Heart right ventricle (tissue), 16 donors: ENCODE data around the gene CRTAP. TPM values are rescaled to one million over a fixed set of nuclear protein-coding genes. Genes with fewer than 3 reads are reported as not detected.

Source experiments
- ATAC-seq, 8 donors: fragments of 200-7000 bp; cut with Tn5 transposase; one replicate each; pipeline ENCODE4 v1.9.1; 2020; ENCODE audit warnings: mild to moderate bottlenecking in 8 of 8, moderate library complexity in 8 of 8, moderate number of reproducible peaks in 1 of 8
- DNase-seq, 2 donors: peaks; one replicate each; pipeline ENCODE4 v3.0.0-alpha.2; 2020
- H3K27ac ChIP-seq, 10 donors: fragments of 200-600 bp; sonication (generic) in 2 of 10; one replicate each; pipeline versions ENCODE4 v1.5.0 to v1.8.0; 2020 to 2022; ENCODE audit warnings: mild to moderate bottlenecking in 3 of 10
- H3K27me3 ChIP-seq, 7 donors: fragments of 200-600 bp; one replicate each; pipeline ENCODE4 v1.8.0; 2021 to 2022; ENCODE audit warnings: mild to moderate bottlenecking in 2 of 7
- H3K36me3 ChIP-seq, 9 donors: fragments of 200-600 bp; sonication (generic) in 1 of 9; one replicate each; pipeline versions ENCODE4 v1.5.0 to v1.8.0; 2020 to 2022; ENCODE audit warnings: mild to moderate bottlenecking in 2 of 9
- H3K4me1 ChIP-seq, 9 donors: fragments of 200-600 bp; sonication (generic) in 1 of 9; one replicate each; pipeline versions ENCODE4 v1.5.0 to v1.8.0; 2020 to 2022; ENCODE audit warnings: mild to moderate bottlenecking in 4 of 9
- H3K4me3 ChIP-seq, 10 donors: fragments of 200-600 bp; sonication (generic) in 2 of 10; one replicate each; pipeline versions ENCODE4 v1.5.0 to v1.8.0; 2020 to 2022; ENCODE audit warnings: mild to moderate bottlenecking in 7 of 10, moderate library complexity in 2 of 10
- H3K9me3 ChIP-seq, 11 donors: fragments of 200-600 bp in 10 of 11; sonication (generic) in 2 of 11; one replicate each; pipeline versions ENCODE4 v1.5.0 to v1.8.0; 2013 to 2022; ENCODE audit warnings: mild to moderate bottlenecking in 2 of 11, control low read depth in 1 of 11, moderate library complexity in 1 of 11
- CTCF ChIP-seq, 9 donors: fragments of 200-600 bp; sonication (generic) in 2 of 9; IDR thresholded peaks; one replicate each; pipeline versions ENCODE4 v1.5.0 to v1.8.0; 2021 to 2022; ENCODE audit warnings: antibody characterized with exemption in 9 of 9, mild to moderate bottlenecking in 5 of 9, moderate library complexity in 1 of 9
- WGBS, 2 donors: extraction: QIAGEN DNeasy Blood & Tissue Kit; methylation state at CpG; one replicate each; pipeline ENCODE4 v1.1.7; 2013; ENCODE audit warnings: inconsistent platforms in 1 of 2; 5-methylcytosine and 5-hydroxymethylcytosine counted together
- intact Hi-C, 10 donors: fragments of 100-400 bp; cut with DNase I; formaldehyde crosslinking; loops; one replicate each; pipeline versions ENCODE4 v1.11.1 to v1.14.2; 2022
- polyA plus RNA-seq, 2 donors: library from polyadenylated mRNA; stranded (reverse); fragments of 200-250 nt; gene quantifications; one replicate each; pipeline ENCODE4 v1.2.3, GENCODE V29; 2013
- total RNA-seq, 10 donors: library from RNA; stranded (reverse); fragmentation: NEBNext Ultra II Directional in 3 of 10; extraction: Animal tissue kit (Norgen Biotek cat#: 25700) in 3 of 10; gene quantifications; one replicate each; pipeline versions ENCODE4 v1.2.1 to v1.2.4, GENCODE V29; 2021 to 2023
- donor health status: Arrhythmogenic right ventricular cardiomyopathy.
- donor health status: ischemic (EF 13 %, LVEDD 7.1; RV severe dilation, severe dysfunction).
- donor health status: healthy with polysubstance abuse.
- donor health status: DM: no; HTN: yes; CAD: no.
- donor health status: DM: no; HTN: no; CAD: no.
- donor health status: ischemic (EF 25% LVEDD 6.9; RV normal size, moderate dysfunction).
- donor health status: ischemic (EF 25% LVEDD 5.7; RV mildly dilated, moderate dysfunction).
- donor health status: healthy.
- donor health status: DM: yes; HTN: yes; CAD: no.
- donor health status: Ischemic cardiomyopathy.
- donor health status: ischemic (EF 35%, LVEDD 5.7; RV mildly dilated, moderate dysfunction).
- donor health status: nonischemic (EF 11% LVEDD 7.7; RV severe dilation, severe dysfunction).
- donor health status: DM: yes; HTN: yes; CAD: no.
- donor health status: PGD.
- donor health status: ischemic (EF 29% LVEDD 5.4; RV normal size, mild dysfunction).
- donor health status: nonischemic (EF 23%, LVEDD 6.1; RV moderate dilation, normal function).

The CRTAP gene
- total and polyA plus RNA-seq, 12 donors: 17.5 to 120 (median 87.2) TPM

DNA sequence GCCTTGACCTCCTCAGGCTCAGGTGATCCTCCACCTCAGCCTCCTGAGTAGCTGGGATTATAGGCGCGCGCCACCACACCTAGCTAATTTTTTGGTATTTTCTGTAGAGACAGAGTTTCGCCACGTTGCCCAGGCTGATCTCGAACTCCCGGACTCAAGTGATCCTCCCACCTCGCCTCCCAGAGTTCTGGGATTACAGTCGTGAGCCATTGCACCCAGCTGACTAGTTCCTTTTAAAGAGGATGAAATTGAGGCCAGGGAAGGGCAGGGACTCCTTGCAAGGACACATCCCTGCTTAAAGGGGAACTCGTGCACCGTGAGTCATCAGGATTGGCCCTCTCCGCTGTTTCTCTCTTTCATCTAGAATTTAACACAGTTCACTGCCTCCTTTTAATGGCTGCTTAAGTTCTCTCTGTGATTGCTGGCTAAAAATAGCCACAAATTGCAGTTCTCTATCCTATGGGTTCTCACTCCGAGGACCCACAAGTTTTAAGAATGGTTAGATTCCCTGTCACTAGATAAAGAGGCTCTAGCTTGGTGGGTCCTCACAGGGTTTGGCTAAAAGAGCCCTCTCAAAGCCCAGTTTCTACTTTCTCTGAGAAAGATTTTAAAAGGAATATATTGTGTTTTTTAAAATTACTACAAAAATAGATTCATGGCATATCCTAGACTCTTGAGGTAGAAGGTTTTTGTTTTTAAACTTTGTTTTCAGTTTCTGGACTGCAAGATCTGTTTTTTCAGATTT is 1.4 kb downstream of the CRTAP start:
- 50 to 51% methylated on average over 13 of the region's 13 CpGs for WGBS, 2 donors
- DNase-seq (peak; percentile 24 to 73), ATAC-seq (peak; percentile 32 to 83 (median 70))
- TF ChIP-seq CTCF (IDR thresholded peaks at IDR 0.05): no peak
- H3K27me3 ChIP-seq: no peaks in the 10 kb centered on the region
- peaks cover 0 to 61% (median 14%) of the 10 kb centered on the region in 9 donors for H3K4me1 ChIP-seq
- H3K36me3 ChIP-seq: peaks cover 0 to 15% (median 0%) of the 10 kb centered on the region in 9 donors
- H3K4me3 ChIP-seq: peak overlapping the region in 9 of 10 donors; percentile 68 to 93 (median 85)
- H3K9me3 ChIP-seq: no peaks in the 10 kb centered on the region
- H3K27ac ChIP-seq: peak overlapping the region; percentile 87 to 98 (median 96)
- intact Hi-C loops: loop anchor here in 3 of 10 donors (2.0 to 10.0 kb wide), 3 partner anchors 18 to 680 kb away; partner anchors contain the start of genes GLB1 (in 1 of the 3), PDCD6IP (in 1 of the 3), TMPPE (in 1 of the 3) and UBP1 (in 1 of the 3)

- intact Hi-C loops: loop anchor here in 2 of 10 donors (10.0 kb wide), 2 partner anchors 327 to 677 kb away; partner anchors contain the start of genes PDCD6IP (in 1 of the 2) and UBP1 (in 1 of the 2)
These were observed 3.6 kb downstream of the CRTAP start for GRCh38 chr3:33117461-33117860.

GRCh38 chr3:33119891-33120290 is 6.1 kb downstream of the CRTAP start:
- TF ChIP-seq CTCF (IDR thresholded peaks at IDR 0.05): no peak
- intact Hi-C loops: loop anchor here in 2 of 10 donors (2.0 to 10.0 kb wide), 3 partner anchors 47 to 675 kb away; partner anchors contain the start of genes PDCD6IP (in 1 of the 2) and UBP1 (in 1 of the 2)
- 46 to 56% methylated on average over 3 of the region's 3 CpGs for WGBS, 2 donors
- Histone ChIP-seq H3K27me3 (no peaks in the 10 kb centered on the region), H3K4me3 (no peak overlapping the region), H3K9me3 (no peaks in the 10 kb centered on the region), H3K36me3 (peaks cover 0 to 61% (median 23%) of the 10 kb centered on the region in 9 donors), H3K4me1 (peaks cover 0 to 44% (median 7%) of the 10 kb centered on the region in 9 donors), H3K27ac (peak overlapping the region in 1 of 10 donors; percentile 15)
- ATAC-seq (peak in 2 of 8 donors; percentile 17 to 46), DNase-seq (no peak)

More at GRCh38 chr3:33117461-33117860, 3.6 kb downstream of the CRTAP start:
- Histone ChIP-seq H3K36me3 (peaks cover 0 to 37% (median 14%) of the 10 kb centered on the region in 9 donors), H3K4me1 (peaks cover 0 to 60% (median 14%) of the 10 kb centered on the region in 9 donors), H3K27ac (no peak overlapping the region), H3K4me3 (no peak overlapping the region), H3K9me3 (no peaks in the 10 kb centered on the region), H3K27me3 (no peaks in the 10 kb centered on the region)
- ATAC-seq (no peak), DNase-seq (no peak)
- TF ChIP-seq CTCF (IDR thresholded peaks at IDR 0.05): no peak
- 94 to 96% methylated on average over 3 of the region's 3 CpGs for WGBS, 2 donors

- WGBS, 2 donors: 91 to 94% methylated on average over 5 of the region's 5 CpGs
- intact Hi-C loops: no loop called here
- no peaks in the 10 kb centered on the region for H3K27me3 ChIP-seq
- no peak for TF ChIP-seq CTCF (IDR thresholded peaks at IDR 0.05)
- H3K27ac ChIP-seq: no peak overlapping the region
- H3K36me3 ChIP-seq: peaks cover 0 to 84% (median 35%) of the 10 kb centered on the region in 9 donors
- no peaks in the 10 kb centered on the region for H3K9me3 ChIP-seq
- ATAC-seq (no peak), DNase-seq (no peak)
- H3K4me3 ChIP-seq: no peak overlapping the region
- H3K4me1 ChIP-seq: peaks cover 0 to 20% (median 0%) of the 10 kb centered on the region in 9 donors
These were observed 9.2 kb downstream of the CRTAP start for GRCh38 chr3:33122991-33123390.
